ENCODE results near the gene CCNY.

DNA sequence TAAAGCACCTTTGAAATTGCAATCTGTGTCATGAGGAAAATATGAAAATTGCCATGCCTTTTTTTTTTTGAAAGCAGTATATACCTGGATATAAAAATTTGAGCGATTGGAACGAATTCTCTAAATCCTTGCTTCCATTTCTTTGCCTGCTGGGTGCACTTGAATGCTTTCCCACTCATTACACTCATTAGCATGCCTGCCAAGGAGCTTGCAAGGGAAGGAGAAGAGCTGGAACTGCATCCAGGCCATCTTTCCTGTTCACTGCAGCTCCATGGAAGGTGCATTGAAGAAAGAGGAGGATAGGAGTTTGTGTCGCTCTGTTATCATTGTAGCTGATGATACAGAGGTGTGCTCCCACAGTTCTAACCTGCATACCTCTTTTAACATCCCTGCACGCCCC is 166.4 kb downstream of the CCNY start:
- TF ChIP-seq PAX5 (IDR thresholded peaks at IDR 0.05; ENCODE audit: insufficient read depth, low read length, severe bottlenecking) (no peak), POLR2A (IDR thresholded peaks at IDR 0.05; ENCODE audit: low read depth, low read length) (no peak), POLR2AphosphoS5 (IDR thresholded peaks at IDR 0.05; ENCODE audit: low read depth, low read length) (no peak)

All from GM12891 (cell line).